ENCODE results near the gene SLC39A2. TPM values are rescaled to one million over a fixed set of nuclear protein-coding genes. Genes with fewer than 3 reads are reported as not detected.
"Not testable (repeated sequence)": the region's sequence is repeated elsewhere in the genome, so short reads cannot be mapped to it uniquely, and the experiment has no call there.

Gene SLC39A2
- polyA plus RNA-seq, 3 donors from 2014 or later: not detected

- DNase-seq: no peak
- no peak overlapping the region for H3K4me3 Mint-ChIP-seq
- no peaks in the 10 kb centered on the region for H3K36me3 Mint-ChIP-seq
- no peaks in the 10 kb centered on the region for H3K9me3 Mint-ChIP-seq
- H3K27ac Mint-ChIP-seq: no peak overlapping the region
- H3K27me3 Mint-ChIP-seq (ENCODE audit: low read depth in 3 of 3): peaks cover 3 to 19% (median 4%) of the 10 kb centered on the region in 3 donors
- H3K4me1 Mint-ChIP-seq: no peaks in the 10 kb centered on the region
Measured at GRCh38 chr14:20982646-20983369, 16.3 kb upstream of the SLC39A2 start.

GRCh38 chr14:20985650-20986049, 13.4 kb upstream of the SLC39A2 start:
- not testable (repeated sequence) for H3K4me3 Mint-ChIP-seq, DNase-seq, H3K27ac Mint-ChIP-seq, H3K36me3 Mint-ChIP-seq, H3K9me3 Mint-ChIP-seq
- Mint-ChIP-seq H3K4me1 (peaks cover 12 to 22% of the 10 kb centered on the region in 2 donors), H3K27me3 (ENCODE audit: low read depth in 3 of 3) (peaks cover 0 to 13% (median 6%) of the 10 kb centered on the region in 3 donors)

GRCh38 chr14:20986811-20987210, 12.3 kb upstream of the SLC39A2 start:
- no peak overlapping the region for H3K4me3 Mint-ChIP-seq

GRCh38 chr14:20988717-20989470, 10.2 kb upstream of the SLC39A2 start:
- H3K4me3 Mint-ChIP-seq: peak overlapping the region; percentile 31 to 91 (median 66)
- peaks cover 20 to 41% of the 10 kb centered on the region in 2 donors for H3K4me1 Mint-ChIP-seq
- peaks cover 0 to 4% (median 3%) of the 10 kb centered on the region in 3 donors for H3K27me3 Mint-ChIP-seq (ENCODE audit: low read depth in 3 of 3)
- no peak for DNase-seq
- peak overlapping the region in 3 of 6 donors; percentile 56 to 86 (median 60) for H3K27ac Mint-ChIP-seq
- H3K9me3 Mint-ChIP-seq: no peaks in the 10 kb centered on the region
- peaks cover 3 to 13% (median 10%) of the 10 kb centered on the region in 3 donors for H3K36me3 Mint-ChIP-seq

More at GRCh38 chr14:20986811-20987210, 12.3 kb upstream of the SLC39A2 start:
- no peak for DNase-seq
- Mint-ChIP-seq H3K27me3 (ENCODE audit: low read depth in 3 of 3) (peaks cover 0 to 10% (median 6%) of the 10 kb centered on the region in 3 donors), H3K27ac (no peak overlapping the region), H3K4me1 (peaks cover 18 to 33% of the 10 kb centered on the region in 2 donors), H3K9me3 (no peaks in the 10 kb centered on the region), H3K36me3 (peaks cover 0 to 2% (median under 1%) of the 10 kb centered on the region in 3 donors)

- H3K9me3 Mint-ChIP-seq: no peaks in the 10 kb centered on the region
- peaks cover 3 to 17% (median 14%) of the 10 kb centered on the region in 3 donors for H3K36me3 Mint-ChIP-seq
- peaks cover 20 to 42% of the 10 kb centered on the region in 2 donors for H3K4me1 Mint-ChIP-seq
- peak overlapping the region; percentile 60 to 95 (median 88) for H3K27ac Mint-ChIP-seq
- H3K27me3 Mint-ChIP-seq (ENCODE audit: low read depth in 3 of 3): peaks cover 0 to 4% (median 3%) of the 10 kb centered on the region in 3 donors
- no peak for DNase-seq
- peak overlapping the region; percentile 91 to 98 (median 96) for H3K4me3 Mint-ChIP-seq
Measured at GRCh38 chr14:20989471-20989786, 9.7 kb upstream of the SLC39A2 start.

GRCh38 chr14:20989787-20990600, 9.1 kb upstream of the SLC39A2 start, which contains the start of gene METTL17:
METTL17 (plus strand) TSS chr14:20989980; CDS start chr14:20990003, 23 bp downstream.
- Mint-ChIP-seq H3K27ac (peak within 1 kb of the TSS; percentile 85 to 95 (median 90)), H3K9me3 (no peaks in the 10 kb centered on the region), H3K4me1 (peaks cover 20 to 42% of the 10 kb centered on the region in 2 donors), H3K27me3 (ENCODE audit: low read depth in 3 of 3) (peaks cover 0 to 4% (median 3%) of the 10 kb centered on the region in 3 donors), H3K36me3 (peaks cover 3 to 23% (median 20%) of the 10 kb centered on the region in 3 donors), H3K4me3 (peak within 1 kb of the TSS; percentile 91 to 98 (median 96))
- peak; percentile 76 to 85 (median 77) for DNase-seq

GRCh38 chr14:20996521-20996920, 2.6 kb upstream of the SLC39A2 start:
- Mint-ChIP-seq H3K27me3 (ENCODE audit: low read depth in 3 of 3) (peaks cover 0 to 1% (median 0%) of the 10 kb centered on the region in 3 donors), H3K9me3 (no peaks in the 10 kb centered on the region), H3K36me3 (peaks cover 3 to 58% (median 47%) of the 10 kb centered on the region in 3 donors), H3K4me1 (peaks cover 5 to 12% of the 10 kb centered on the region in 2 donors), H3K4me3 (no peak overlapping the region), H3K27ac (no peak overlapping the region)
- no peak for DNase-seq

GRCh38 chr14:20997115-20997514, 2.0 kb upstream of the SLC39A2 start:
- Mint-ChIP-seq H3K4me1 (peaks cover 0 to 6% of the 10 kb centered on the region in 2 donors), H3K27me3 (ENCODE audit: low read depth in 3 of 3) (peaks cover 0 to 3% (median 0%) of the 10 kb centered on the region in 3 donors), H3K9me3 (no peaks in the 10 kb centered on the region), H3K36me3 (peaks cover 3 to 53% (median 44%) of the 10 kb centered on the region in 3 donors), H3K27ac (no peak overlapping the region), H3K4me3 (no peak overlapping the region)
- no peak for DNase-seq

GRCh38 chr14:20997564-20997963, 1.5 kb upstream of the SLC39A2 start:
- H3K4me3 Mint-ChIP-seq: no peak overlapping the region
- no peak for DNase-seq
- no peaks in the 10 kb centered on the region for H3K9me3 Mint-ChIP-seq
- H3K27me3 Mint-ChIP-seq (ENCODE audit: low read depth in 3 of 3): peaks cover 0 to 3% (median 0%) of the 10 kb centered on the region in 3 donors
- peaks cover 0 to 4% of the 10 kb centered on the region in 2 donors for H3K4me1 Mint-ChIP-seq
- no peak overlapping the region for H3K27ac Mint-ChIP-seq
- H3K36me3 Mint-ChIP-seq: peaks cover 3 to 52% (median 44%) of the 10 kb centered on the region in 3 donors

GRCh38 chr14:20998139-20998538, 954 bp upstream of the SLC39A2 start:
- peaks cover under 1 to 48% (median 41%) of the 10 kb centered on the region in 3 donors for H3K36me3 Mint-ChIP-seq
- no peaks in the 10 kb centered on the region for H3K9me3 Mint-ChIP-seq
- DNase-seq: no peak
- peaks cover 0 to 4% of the 10 kb centered on the region in 2 donors for H3K4me1 Mint-ChIP-seq
- H3K4me3 Mint-ChIP-seq: no peak overlapping the region
- H3K27me3 Mint-ChIP-seq (ENCODE audit: low read depth in 3 of 3): peaks cover 0 to 3% (median 0%) of the 10 kb centered on the region in 3 donors
- peak overlapping the region in 1 of 6 donors; percentile 30 for H3K27ac Mint-ChIP-seq

- Mint-ChIP-seq H3K4me3 (no peak overlapping the region), H3K27ac (peak overlapping the region in 1 of 6 donors; percentile 15), H3K36me3 (peaks cover 0 to 39% (median 31%) of the 10 kb centered on the region in 3 donors), H3K9me3 (no peaks in the 10 kb centered on the region), H3K27me3 (ENCODE audit: low read depth in 3 of 3) (peaks cover 0 to 3% (median 0%) of the 10 kb centered on the region in 3 donors), H3K4me1 (no peaks in the 10 kb centered on the region)
- DNase-seq: no peak
Measured at GRCh38 chr14:20999591-20999990, 498 bp downstream of the SLC39A2 start.

- no peak for DNase-seq
- no peak overlapping the region for H3K4me3 Mint-ChIP-seq
- H3K36me3 Mint-ChIP-seq: peaks cover 0 to 23% (median 15%) of the 10 kb centered on the region in 3 donors
- no peaks in the 10 kb centered on the region for H3K4me1 Mint-ChIP-seq
- H3K9me3 Mint-ChIP-seq: no peaks in the 10 kb centered on the region
- H3K27ac Mint-ChIP-seq: no peak overlapping the region
- peaks cover 0 to 5% (median 0%) of the 10 kb centered on the region in 3 donors for H3K27me3 Mint-ChIP-seq (ENCODE audit: low read depth in 3 of 3)
Measured at GRCh38 chr14:21001218-21001617, 2.1 kb downstream of the SLC39A2 start.

- Mint-ChIP-seq H3K27me3 (ENCODE audit: low read depth in 3 of 3) (peaks cover 0 to 4% (median 0%) of the 10 kb centered on the region in 3 donors), H3K9me3 (no peaks in the 10 kb centered on the region), H3K4me1 (no peaks in the 10 kb centered on the region), H3K4me3 (no peak overlapping the region), H3K27ac (no peak overlapping the region), H3K36me3 (peaks cover 0 to 4% (median 0%) of the 10 kb centered on the region in 3 donors)
- no peak for DNase-seq
Measured at GRCh38 chr14:21003788-21004346, 4.8 kb downstream of the SLC39A2 start.
